ENCODE data around the gene FRMD4A. TPM values are rescaled to one million over a fixed set of nuclear protein-coding genes. Genes with fewer than 3 reads are reported as not detected.
A peak's percentile ranks its signal among the peaks of the same experiment; 100 is the strongest.

The FRMD4A gene
- total RNA-seq, 1 donor from 2014 or later = 0.32 TPM

- H3K4me1 Mint-ChIP-seq (ENCODE audit: low read depth) = peaks cover 4% of the 10 kb centered on the region
- no peaks in the 10 kb centered on the region for H3K36me3 Mint-ChIP-seq (ENCODE audit: low read depth)
- H3K9me3 Mint-ChIP-seq = no peaks in the 10 kb centered on the region
- peak; percentile 50 for DNase-seq (ENCODE audit: low spot score)
- no peaks in the 10 kb centered on the region for H3K27me3 Mint-ChIP-seq (ENCODE audit: low read depth)
- intact Hi-C loops (cut with micrococcal nuclease) = loop anchor here (1.0 kb wide), 1 partner anchor 118 kb away; no protein-coding TSS in a partner anchor
- no peak overlapping the region for H3K27ac Mint-ChIP-seq
- H3K4me3 Mint-ChIP-seq (ENCODE audit: low read depth) = no peak overlapping the region
Observed at GRCh38 chr10:13659887-13660550, 670.7 kb downstream of the FRMD4A start.

DNA sequence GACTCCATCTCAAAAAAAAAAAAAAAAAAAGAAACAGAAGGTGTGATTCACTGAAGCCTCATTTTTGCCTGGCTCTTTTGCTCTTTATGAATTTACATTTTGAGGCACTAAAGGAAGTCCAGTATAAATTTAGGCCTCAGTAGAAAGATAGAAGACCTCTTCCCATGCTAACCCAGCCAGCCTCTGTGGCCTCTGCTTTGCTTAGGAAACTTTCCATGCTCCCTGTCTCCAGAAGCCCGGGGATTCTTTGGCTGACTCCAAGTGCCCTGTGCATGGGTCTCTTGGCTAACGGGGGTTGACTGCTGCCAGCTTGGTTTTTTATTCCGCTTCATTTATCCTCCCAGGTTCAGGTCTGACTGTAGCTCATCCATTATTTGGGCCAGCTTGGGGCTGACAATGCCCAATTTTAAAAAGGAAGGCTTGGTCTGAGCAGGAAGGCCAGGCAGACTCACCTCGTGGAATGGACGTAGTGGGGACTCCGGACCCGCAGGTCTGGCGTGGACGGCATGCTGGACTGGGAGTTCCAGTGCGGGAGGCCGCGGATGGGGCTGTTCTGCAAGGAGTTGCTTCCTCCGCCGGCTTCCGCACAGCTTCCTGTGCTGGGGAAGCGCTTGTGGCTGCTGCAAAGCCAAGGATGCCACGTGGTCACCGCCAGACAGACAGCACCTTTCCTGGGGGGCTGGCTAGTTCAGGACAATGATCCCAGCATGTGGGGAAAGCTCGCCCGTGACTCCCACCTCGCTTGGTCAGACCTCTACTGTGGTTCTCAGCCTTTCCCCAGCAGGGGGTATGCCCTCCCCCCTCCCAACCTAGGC lies 671.6 kb downstream of the FRMD4A start:
- Mint-ChIP-seq H3K36me3 (ENCODE audit: low read depth) (no peaks in the 10 kb centered on the region), H3K27ac (no peak overlapping the region), H3K4me3 (ENCODE audit: low read depth) (no peak overlapping the region), H3K4me1 (ENCODE audit: low read depth) (peaks cover 4% of the 10 kb centered on the region), H3K27me3 (ENCODE audit: low read depth) (no peaks in the 10 kb centered on the region), H3K9me3 (no peaks in the 10 kb centered on the region)
- intact Hi-C loops (cut with micrococcal nuclease) = no loop called here
- no peak for DNase-seq (ENCODE audit: low spot score)

DNA sequence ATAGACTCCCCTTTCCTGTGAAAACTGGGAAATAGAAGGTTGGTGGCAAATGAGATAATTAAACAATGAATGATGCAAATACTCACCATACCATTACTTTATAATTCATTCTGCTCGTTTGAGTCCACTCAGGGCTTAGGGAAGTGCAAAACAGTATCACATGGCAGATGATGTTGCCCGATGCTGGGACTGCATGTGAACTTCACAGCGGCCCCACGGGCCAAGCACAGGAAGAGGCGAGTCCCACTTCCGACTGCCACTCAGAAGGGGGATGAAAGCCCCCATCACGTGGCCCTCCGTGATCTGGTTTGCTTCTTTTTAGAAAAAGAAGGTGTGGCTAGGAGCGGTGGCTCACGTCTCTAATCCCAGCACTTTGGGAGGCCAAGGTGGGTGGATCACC lies 672.5 kb downstream of the FRMD4A start:
- Mint-ChIP-seq H3K9me3 (no peaks in the 10 kb centered on the region), H3K4me1 (ENCODE audit: low read depth) (peaks cover 4% of the 10 kb centered on the region), H3K36me3 (ENCODE audit: low read depth) (no peaks in the 10 kb centered on the region), H3K27me3 (ENCODE audit: low read depth) (no peaks in the 10 kb centered on the region), H3K4me3 (ENCODE audit: low read depth) (no peak overlapping the region), H3K27ac (no peak overlapping the region)
- intact Hi-C loops (cut with micrococcal nuclease) = no loop called here
- DNase-seq (ENCODE audit: low spot score) = no peak

- H3K36me3 Mint-ChIP-seq (ENCODE audit: low read depth) = no peaks in the 10 kb centered on the region
- intact Hi-C loops (cut with micrococcal nuclease) = no loop called here
- no peak overlapping the region for H3K27ac Mint-ChIP-seq
- H3K9me3 Mint-ChIP-seq = no peaks in the 10 kb centered on the region
- DNase-seq (ENCODE audit: low spot score) = no peak
- no peak overlapping the region for H3K4me3 Mint-ChIP-seq (ENCODE audit: low read depth)
- H3K4me1 Mint-ChIP-seq (ENCODE audit: low read depth) = peaks cover 6% of the 10 kb centered on the region
- H3K27me3 Mint-ChIP-seq (ENCODE audit: low read depth) = no peaks in the 10 kb centered on the region
Observed at GRCh38 chr10:13657101-13657680, 673.5 kb downstream of the FRMD4A start.

- no peaks in the 10 kb centered on the region for H3K27me3 Mint-ChIP-seq (ENCODE audit: low read depth)
- H3K9me3 Mint-ChIP-seq = no peaks in the 10 kb centered on the region
- intact Hi-C loops (cut with micrococcal nuclease) = no loop called here
Observed at GRCh38 chr10:13656337-13657100, 674.2 kb downstream of the FRMD4A start.

DNA sequence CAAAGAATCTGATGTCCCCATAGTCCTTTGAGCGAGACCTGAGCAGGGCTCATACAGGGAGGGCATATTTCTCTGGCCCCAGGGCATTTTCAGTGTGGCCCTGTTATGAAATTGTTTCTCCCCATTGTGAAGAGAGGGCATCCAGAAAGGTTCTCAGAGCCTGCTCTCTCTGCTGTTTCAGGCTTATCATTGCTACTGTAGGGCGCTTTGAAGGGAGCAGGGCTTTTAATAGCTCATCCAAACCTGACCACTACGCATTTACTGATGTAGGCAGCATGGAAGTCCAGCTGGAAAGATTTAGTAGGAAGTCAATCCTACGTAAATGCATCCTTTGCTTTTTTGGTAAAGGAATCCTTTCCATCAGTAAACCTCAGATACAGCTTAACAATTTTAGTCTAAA lies 675.9 kb downstream of the FRMD4A start:
- Mint-ChIP-seq H3K27me3 (ENCODE audit: low read depth) (no peaks in the 10 kb centered on the region), H3K9me3 (no peaks in the 10 kb centered on the region), H3K27ac (no peak overlapping the region), H3K4me3 (ENCODE audit: low read depth) (no peak overlapping the region), H3K4me1 (ENCODE audit: low read depth) (peaks cover 2% of the 10 kb centered on the region), H3K36me3 (ENCODE audit: low read depth) (no peaks in the 10 kb centered on the region)
- intact Hi-C loops (cut with micrococcal nuclease) = no loop called here
- DNase-seq (ENCODE audit: low spot score) = no peak

More at GRCh38 chr10:13656337-13657100, 674.2 kb downstream of the FRMD4A start:
- Mint-ChIP-seq H3K27ac (no peak overlapping the region), H3K36me3 (ENCODE audit: low read depth) (no peaks in the 10 kb centered on the region), H3K4me3 (ENCODE audit: low read depth) (no peak overlapping the region), H3K4me1 (ENCODE audit: low read depth) (peaks cover 6% of the 10 kb centered on the region)
- DNase-seq (ENCODE audit: low spot score) = no peak

- no peaks in the 10 kb centered on the region for H3K27me3 Mint-ChIP-seq (ENCODE audit: low read depth)
Observed at GRCh38 chr10:13654118-13654830, 676.5 kb downstream of the FRMD4A start.

DNA sequence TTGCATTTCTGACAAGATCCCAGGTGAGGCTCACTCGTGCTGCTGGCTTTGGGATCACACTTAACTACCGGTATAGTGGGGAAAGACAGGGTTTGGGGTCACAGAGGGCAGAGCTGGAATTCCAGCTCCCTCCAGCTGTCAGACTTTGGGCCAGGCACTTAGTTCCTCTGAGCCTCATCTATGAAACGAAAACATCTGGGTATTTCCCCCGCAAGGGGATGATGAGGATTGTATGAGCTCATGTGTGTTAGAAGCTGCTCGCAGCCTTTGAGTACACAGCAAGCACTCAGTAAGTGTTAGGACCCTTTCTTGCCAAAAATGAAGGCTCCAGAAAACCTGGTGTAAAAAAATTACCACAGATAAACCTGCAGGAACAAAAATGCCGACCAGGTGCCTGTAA lies 677.9 kb downstream of the FRMD4A start:
- no peak overlapping the region for H3K4me3 Mint-ChIP-seq (ENCODE audit: low read depth)

More at GRCh38 chr10:13654118-13654830, 676.5 kb downstream of the FRMD4A start:
- H3K36me3 Mint-ChIP-seq (ENCODE audit: low read depth) = no peaks in the 10 kb centered on the region
- no peaks in the 10 kb centered on the region for H3K9me3 Mint-ChIP-seq
- DNase-seq (ENCODE audit: low spot score) = no peak
- H3K27ac Mint-ChIP-seq = no peak overlapping the region
- H3K4me3 Mint-ChIP-seq (ENCODE audit: low read depth) = no peak overlapping the region
- H3K4me1 Mint-ChIP-seq (ENCODE audit: low read depth) = peaks cover 2% of the 10 kb centered on the region
- intact Hi-C loops (cut with micrococcal nuclease) = no loop called here

GRCh38 chr10:13651969-13652720 lies 678.6 kb downstream of the FRMD4A start:
- no peak for DNase-seq (ENCODE audit: low spot score)
- Mint-ChIP-seq H3K27ac (no peak overlapping the region), H3K36me3 (ENCODE audit: low read depth) (peaks cover 10% of the 10 kb centered on the region), H3K4me1 (ENCODE audit: low read depth) (peaks cover 5% of the 10 kb centered on the region), H3K27me3 (ENCODE audit: low read depth) (no peaks in the 10 kb centered on the region), H3K9me3 (no peaks in the 10 kb centered on the region), H3K4me3 (ENCODE audit: low read depth) (no peak overlapping the region)
- intact Hi-C loops (cut with micrococcal nuclease) = no loop called here

More for the DNA sequence above, 677.9 kb downstream of the FRMD4A start:
- intact Hi-C loops (cut with micrococcal nuclease) = no loop called here
- Mint-ChIP-seq H3K36me3 (ENCODE audit: low read depth) (peaks cover 8% of the 10 kb centered on the region), H3K27me3 (ENCODE audit: low read depth) (no peaks in the 10 kb centered on the region), H3K4me1 (ENCODE audit: low read depth) (peaks cover 5% of the 10 kb centered on the region), H3K27ac (no peak overlapping the region), H3K9me3 (no peaks in the 10 kb centered on the region)
- DNase-seq (ENCODE audit: low spot score) = no peak

DNA sequence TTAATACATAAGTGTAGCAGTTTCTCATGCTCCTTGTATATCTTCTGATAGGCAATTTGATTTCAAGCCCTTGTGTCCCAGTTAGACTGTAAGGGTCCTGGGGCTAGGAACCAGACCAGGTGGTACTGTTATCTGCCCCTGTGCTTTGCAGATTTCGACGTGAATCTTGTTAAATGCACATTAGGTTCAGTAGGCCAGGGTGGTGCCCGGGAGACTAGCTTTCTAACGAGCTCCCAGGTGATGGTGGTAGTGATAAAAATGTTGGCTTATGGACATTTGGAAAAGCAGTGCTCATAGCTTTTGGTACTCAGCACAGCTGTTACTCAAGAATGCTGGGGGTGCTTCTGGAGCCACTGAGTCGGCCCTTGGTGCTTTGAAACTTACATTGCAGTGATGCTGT lies 679.8 kb downstream of the FRMD4A start:
- H3K36me3 Mint-ChIP-seq (ENCODE audit: low read depth) = peaks cover 10% of the 10 kb centered on the region
- H3K27me3 Mint-ChIP-seq (ENCODE audit: low read depth) = no peaks in the 10 kb centered on the region
- no peak for DNase-seq (ENCODE audit: low spot score)
- H3K27ac Mint-ChIP-seq = no peak overlapping the region
- intact Hi-C loops (cut with micrococcal nuclease) = no loop called here
- peaks cover 5% of the 10 kb centered on the region for H3K4me1 Mint-ChIP-seq (ENCODE audit: low read depth)
- H3K4me3 Mint-ChIP-seq (ENCODE audit: low read depth) = no peak overlapping the region
- no peaks in the 10 kb centered on the region for H3K9me3 Mint-ChIP-seq

GRCh38 chr10:13649844-13650520 lies 680.7 kb downstream of the FRMD4A start:
- Mint-ChIP-seq H3K27me3 (ENCODE audit: low read depth) (no peaks in the 10 kb centered on the region), H3K27ac (no peak overlapping the region), H3K4me1 (ENCODE audit: low read depth) (peaks cover 5% of the 10 kb centered on the region), H3K9me3 (no peaks in the 10 kb centered on the region), H3K36me3 (ENCODE audit: low read depth) (peaks cover 17% of the 10 kb centered on the region), H3K4me3 (ENCODE audit: low read depth) (no peak overlapping the region)
- intact Hi-C loops (cut with micrococcal nuclease) = no loop called here
- DNase-seq (ENCODE audit: low spot score) = no peak
